Mesodermal cell (in vitro differentiated cells): ENCODE measurements around the gene CIPC.

ENCODE experiments used
- H3K27ac ChIP-seq: 2 replicates; pipeline ENCODE4 v1.7.0; 2013; ENCODE audit warnings: mild to moderate bottlenecking, low read depth, low read length, moderate library complexity; ENCODE audit not compliant: severe bottlenecking
- H3K36me3 ChIP-seq: 2 replicates; pipeline ENCODE4 v1.7.1; 2013; ENCODE audit warnings: mild to moderate bottlenecking, low read length, moderate library complexity; ENCODE audit not compliant: control insufficient read depth, insufficient read depth
- H3K4me1 ChIP-seq: one replicate; pipeline ENCODE4 v1.7.1; 2013; ENCODE audit warnings: mild to moderate bottlenecking, low read length; ENCODE audit not compliant: insufficient read depth, control insufficient read depth, poor library complexity, severe bottlenecking
- H3K4me3 ChIP-seq: 2 replicates; pipeline ENCODE4 v1.7.0; 2013; ENCODE audit warnings: low read length, control low read depth, mild to moderate bottlenecking; ENCODE audit not compliant: insufficient read depth, poor library complexity, severe bottlenecking; ENCODE audit errors: extremely low read depth
- H3K9me3 ChIP-seq: 2 replicates; pipeline ENCODE4 v1.7.1; 2013; ENCODE audit warnings: mild to moderate bottlenecking, low read length, moderate library complexity; ENCODE audit not compliant: control insufficient read depth
- WGBS, 2 experiments: methylation state at CpG; one replicate each; pipeline ENCODE4 v1.1.5; 2013; ENCODE audit warnings: missing lambda C conversion rate in 2 of 2; ENCODE audit not compliant: insufficient coverage in 2 of 2; 5-methylcytosine and 5-hydroxymethylcytosine counted together

Gene CIPC

DNA sequence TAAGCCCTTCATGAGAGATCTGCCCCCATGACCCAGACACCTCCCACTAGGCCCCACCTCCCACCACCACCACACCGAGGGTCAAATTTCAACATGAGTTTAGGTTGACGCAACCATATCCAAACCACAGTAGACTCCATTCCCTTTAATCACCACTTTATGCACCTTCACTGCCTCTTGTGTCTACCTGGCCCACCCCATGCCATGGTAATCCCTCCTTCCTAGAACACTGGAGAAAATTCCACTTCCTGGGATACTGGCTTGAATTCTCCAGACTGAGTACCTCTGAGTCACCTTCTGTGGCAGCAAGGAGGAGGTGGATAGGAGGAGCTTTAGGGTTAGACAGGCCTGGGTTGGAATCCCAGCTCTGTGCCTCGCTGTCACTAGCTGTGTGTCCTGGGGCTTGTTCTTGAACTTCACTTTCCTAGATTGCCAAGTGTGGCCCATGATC, 26.1 kb upstream of the CIPC start:
- Histone ChIP-seq H3K4me3 (no peak overlapping the region), H3K4me1 (peaks cover 15% of the 10 kb centered on the region), H3K27ac (no peak overlapping the region), H3K9me3 (no peaks in the 10 kb centered on the region), H3K36me3 (no peaks in the 10 kb centered on the region)
- 73 to 89% methylated on average over 3 of the region's 3 CpGs for WGBS, 2 experiments

DNA sequence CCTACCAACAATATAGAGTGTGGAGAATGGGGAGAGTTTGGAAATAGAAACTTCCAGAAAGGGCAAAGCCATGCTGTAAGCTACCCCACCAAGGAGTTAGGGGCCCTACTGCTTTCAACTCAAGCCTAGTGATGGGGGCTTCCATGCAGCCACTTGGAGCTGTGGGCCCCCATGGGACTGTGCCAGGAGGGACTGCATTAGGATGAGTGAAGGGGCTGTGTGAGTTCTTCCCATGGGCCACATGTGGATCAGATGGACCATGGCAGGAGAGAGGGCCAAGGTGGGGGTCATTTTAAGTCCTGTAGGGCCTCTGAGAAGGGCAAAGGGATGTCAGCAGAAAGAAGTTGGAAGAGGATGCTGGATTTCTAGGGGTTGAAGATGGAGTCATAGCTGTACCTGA, 23.1 kb upstream of the CIPC start:
- H3K4me3 ChIP-seq, result no peak overlapping the region
- H3K9me3 ChIP-seq, result peaks cover 1% of the 10 kb centered on the region
- no peak overlapping the region for H3K27ac ChIP-seq
- H3K36me3 ChIP-seq, result no peaks in the 10 kb centered on the region
- peaks cover 18% of the 10 kb centered on the region for H3K4me1 ChIP-seq

DNA sequence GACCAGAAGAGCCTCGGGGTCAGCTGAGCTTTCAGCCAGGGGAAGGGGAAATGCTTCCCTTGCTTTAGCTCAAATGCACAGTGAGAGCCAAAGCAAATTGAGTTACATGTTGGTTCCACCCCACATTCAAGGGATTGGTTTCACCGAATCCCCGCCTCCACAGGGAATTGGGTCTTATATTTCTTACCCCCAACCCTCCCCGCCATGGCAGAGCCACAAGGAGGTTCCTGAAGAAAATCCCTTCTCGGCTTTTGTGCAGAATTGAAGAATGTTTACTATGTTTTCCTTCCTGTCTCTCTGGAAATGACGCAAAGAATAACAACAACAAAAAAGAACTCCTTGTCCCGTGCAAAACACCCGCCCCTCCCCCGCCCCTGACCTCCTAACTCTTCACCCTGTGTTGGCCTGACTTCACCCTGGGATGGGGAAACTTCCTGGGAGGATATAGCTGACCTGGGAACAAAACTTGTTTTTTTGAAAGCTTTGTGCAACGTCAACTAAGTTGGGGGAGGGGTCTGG, 21.9 kb upstream of the CIPC start:
- Histone ChIP-seq H3K4me3 (peak overlapping the region; percentile 19), H3K9me3 (peaks cover 6% of the 10 kb centered on the region), H3K4me1 (peaks cover 12% of the 10 kb centered on the region), H3K27ac (peak overlapping the region; percentile 66), H3K36me3 (no peaks in the 10 kb centered on the region)
- WGBS, 2 experiments, result 40 to 54% methylated on average over 2 to 5 of the region's 10 CpGs

DNA sequence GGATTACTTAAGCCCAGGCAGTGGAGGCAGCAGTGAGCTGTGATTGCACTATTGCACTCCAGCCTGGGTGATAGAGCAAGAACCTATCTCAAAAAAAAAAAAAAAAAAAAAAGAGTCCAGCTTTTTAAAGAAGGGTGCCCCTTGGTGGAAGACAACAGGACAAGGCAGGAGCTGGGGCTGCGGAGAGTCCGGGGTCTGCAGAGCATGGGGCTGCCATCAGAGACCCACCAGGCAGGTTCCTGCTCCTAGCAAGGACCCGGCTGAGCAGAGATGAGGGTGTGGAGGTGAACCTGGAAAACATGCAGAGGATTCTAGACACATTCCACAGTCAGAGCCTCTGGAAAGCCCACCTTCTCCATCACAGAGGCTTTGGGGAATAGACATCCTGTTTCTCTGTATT, 21.0 kb upstream of the CIPC start:
- Histone ChIP-seq H3K9me3 (peaks cover 6% of the 10 kb centered on the region), H3K27ac (peak overlapping the region; percentile 66)
- WGBS, 2 experiments, result 86% methylated on average over 2 of the region's 3 CpGs; no CpG with 5 or more reads in 1 of the 2 experiments

DNA sequence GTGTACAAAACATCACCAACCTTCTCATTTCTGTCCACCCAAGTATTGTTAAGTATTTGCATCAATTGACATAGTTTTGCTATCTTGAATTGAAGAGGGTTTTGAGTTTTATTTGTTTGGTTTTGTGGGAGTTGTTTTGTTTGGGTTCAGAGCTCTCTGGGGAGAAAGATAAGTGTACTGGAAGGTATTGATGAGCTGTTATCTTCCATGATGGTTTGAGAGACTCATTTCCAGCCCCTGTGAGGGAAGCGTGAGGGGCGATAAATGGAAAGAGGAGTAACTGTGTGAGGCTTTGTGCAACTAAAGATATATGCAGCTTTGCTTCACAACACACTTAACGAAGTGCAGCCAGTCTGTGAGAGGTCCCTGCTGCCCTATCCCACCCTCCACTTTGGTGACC, 15.7 kb upstream of the CIPC start:
- no CpG with 5 or more reads among the region's 3 CpGs for WGBS, 2 experiments

More for the DNA sequence above, 21.0 kb upstream of the CIPC start:
- no peak overlapping the region for H3K4me3 ChIP-seq
- H3K36me3 ChIP-seq, result no peaks in the 10 kb centered on the region
- peaks cover 12% of the 10 kb centered on the region for H3K4me1 ChIP-seq

DNA sequence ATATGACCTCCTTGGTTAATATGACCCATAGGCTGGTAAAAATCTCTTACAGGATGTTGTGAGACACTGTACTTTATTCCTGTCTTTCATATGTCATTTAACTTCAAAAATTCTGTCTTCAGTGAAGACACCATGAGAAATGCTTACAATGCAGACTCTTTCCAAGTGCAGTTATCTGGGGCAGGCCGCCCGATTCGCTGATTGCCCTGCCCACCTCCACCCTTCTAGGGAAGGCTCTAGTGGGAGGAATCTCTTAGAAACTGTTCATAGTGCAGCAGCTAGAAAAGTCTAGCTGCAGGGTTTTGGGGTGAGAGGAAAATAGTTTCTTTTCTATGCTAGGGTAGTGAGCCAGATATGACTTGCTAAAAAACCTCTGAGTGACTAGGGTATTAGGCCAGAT, 15.0 kb upstream of the CIPC start:
- Histone ChIP-seq H3K36me3 (no peaks in the 10 kb centered on the region), H3K27ac (no peak overlapping the region), H3K4me1 (peaks cover 17% of the 10 kb centered on the region), H3K9me3 (peaks cover 6% of the 10 kb centered on the region), H3K4me3 (no peak overlapping the region)
- WGBS, 2 experiments, result no CpG with 5 or more reads among the region's 3 CpGs

More for the DNA sequence above, 15.7 kb upstream of the CIPC start:
- no peaks in the 10 kb centered on the region for H3K36me3 ChIP-seq
- no peak overlapping the region for H3K27ac ChIP-seq
- H3K9me3 ChIP-seq, result peaks cover 6% of the 10 kb centered on the region
- no peak overlapping the region for H3K4me3 ChIP-seq
- H3K4me1 ChIP-seq, result peaks cover 18% of the 10 kb centered on the region

DNA sequence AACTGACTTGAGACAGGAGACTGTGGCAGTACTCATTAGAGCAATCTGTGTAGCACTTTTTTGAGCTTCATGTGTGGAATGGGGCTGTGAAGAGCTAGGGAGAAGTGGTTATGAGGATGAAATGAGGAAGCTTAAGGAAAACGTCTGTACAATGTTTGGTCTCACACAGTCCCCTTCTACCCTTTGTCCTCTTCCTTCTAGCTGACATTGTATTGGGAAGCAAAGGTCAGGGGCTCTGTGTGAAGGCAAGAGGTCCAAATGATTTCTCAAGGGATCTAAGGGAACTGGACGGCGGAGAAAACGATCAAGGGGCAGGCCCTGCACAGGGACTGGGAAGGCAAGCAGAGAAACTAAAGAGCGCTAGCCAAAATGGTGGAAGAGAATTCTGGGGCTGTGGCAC, 13.1 kb upstream of the CIPC start:
- Histone ChIP-seq H3K4me1 (peaks cover 17% of the 10 kb centered on the region), H3K4me3 (no peak overlapping the region), H3K36me3 (no peaks in the 10 kb centered on the region), H3K9me3 (peaks cover 5% of the 10 kb centered on the region), H3K27ac (peak overlapping the region; percentile 94)
- 78 to 79% methylated on average over 3 to 5 of the region's 5 CpGs for WGBS, 2 experiments

DNA sequence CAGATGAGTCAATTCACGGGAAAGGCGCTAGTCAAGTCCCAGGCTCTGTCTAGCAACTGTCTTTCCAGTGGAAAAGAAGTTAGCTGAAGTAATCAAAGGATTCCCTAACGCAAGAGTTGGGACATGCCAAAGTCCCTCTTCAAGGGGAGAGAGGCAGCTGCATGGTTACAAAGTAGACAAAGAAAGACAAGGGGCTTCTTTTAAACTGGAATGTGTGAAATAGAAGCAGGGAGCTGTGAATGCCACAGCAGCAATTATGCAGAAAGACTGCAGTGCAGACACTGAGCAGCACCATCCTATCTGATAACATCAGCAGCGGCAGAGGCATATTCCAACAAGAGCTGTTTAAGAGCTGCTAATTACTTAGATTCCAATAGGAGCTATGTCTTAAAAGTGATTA, 12.5 kb upstream of the CIPC start:
- Histone ChIP-seq H3K9me3 (no peaks in the 10 kb centered on the region), H3K4me3 (no peak overlapping the region), H3K4me1 (peaks cover 17% of the 10 kb centered on the region), H3K36me3 (no peaks in the 10 kb centered on the region), H3K27ac (peak overlapping the region; percentile 94)
- WGBS, 2 experiments, result 19 to 38% methylated on average over 3 to 4 of the region's 4 CpGs

DNA sequence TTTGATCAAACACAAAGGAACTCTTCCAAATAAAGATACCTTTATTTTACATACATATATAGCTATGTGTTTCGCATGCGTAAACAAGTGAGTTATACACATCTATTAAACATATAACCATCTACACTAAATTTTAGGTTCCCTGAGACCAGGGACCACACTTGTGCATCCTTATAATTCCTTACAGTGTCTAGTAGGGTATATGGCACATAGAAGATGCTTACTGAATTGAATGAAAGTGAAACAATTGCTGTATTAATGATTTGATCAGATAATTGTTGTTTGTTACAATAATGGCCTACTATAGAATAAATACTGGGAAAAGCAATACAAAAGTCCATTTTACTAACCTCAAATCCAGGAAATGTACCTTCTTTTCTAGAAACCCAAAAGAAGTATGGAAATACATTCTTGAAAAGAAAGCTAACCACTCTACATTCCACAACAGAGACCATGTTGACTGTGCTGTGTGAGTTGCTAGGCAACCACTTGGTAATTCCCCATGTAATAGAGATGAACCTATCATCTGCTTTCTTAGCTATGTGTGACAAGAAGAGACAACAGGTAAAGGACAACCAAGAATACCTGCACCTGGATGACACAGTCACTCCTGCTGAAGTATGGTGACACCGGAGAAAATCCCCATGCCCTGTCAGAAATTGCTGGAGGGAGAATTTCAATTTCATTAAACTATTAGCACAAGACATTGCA, 11.9 kb upstream of the CIPC start:
- WGBS, 2 experiments, result no CpG with 5 or more reads among the region's 3 CpGs
- Histone ChIP-seq H3K4me1 (peaks cover 17% of the 10 kb centered on the region), H3K4me3 (no peak overlapping the region)

DNA sequence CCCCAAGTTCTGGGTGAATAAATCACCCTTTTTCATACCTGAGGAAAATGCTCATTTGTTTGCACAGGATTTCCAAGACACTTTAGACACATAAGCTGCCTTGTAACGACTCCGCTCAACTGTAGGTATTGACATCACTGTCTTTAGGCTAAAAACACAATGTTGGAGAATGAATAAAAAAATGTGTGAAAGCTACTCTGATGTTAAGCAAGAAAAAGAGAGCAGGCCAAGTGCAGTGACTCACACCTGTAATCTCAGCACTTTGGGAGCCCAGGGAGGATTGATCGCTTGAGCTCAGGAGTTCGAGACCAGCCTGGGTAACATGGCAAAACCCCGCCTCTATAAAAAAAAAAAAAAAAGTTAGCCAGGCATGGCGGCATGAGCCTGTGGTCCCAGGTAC, 11.1 kb upstream of the CIPC start:
- peaks cover 17% of the 10 kb centered on the region for H3K4me1 ChIP-seq
- no peak overlapping the region for H3K4me3 ChIP-seq
- 80 to 100% methylated on average over 1 to 2 of the region's 6 CpGs for WGBS, 2 experiments
- peak overlapping the region; percentile 62 for H3K27ac ChIP-seq
- H3K36me3 ChIP-seq, result no peaks in the 10 kb centered on the region
- peaks cover 10% of the 10 kb centered on the region for H3K9me3 ChIP-seq

More for the DNA sequence above, 11.9 kb upstream of the CIPC start:
- peak overlapping the region; percentile 94 for H3K27ac ChIP-seq
- H3K36me3 ChIP-seq, result no peaks in the 10 kb centered on the region
- H3K9me3 ChIP-seq, result peaks cover 2% of the 10 kb centered on the region

DNA sequence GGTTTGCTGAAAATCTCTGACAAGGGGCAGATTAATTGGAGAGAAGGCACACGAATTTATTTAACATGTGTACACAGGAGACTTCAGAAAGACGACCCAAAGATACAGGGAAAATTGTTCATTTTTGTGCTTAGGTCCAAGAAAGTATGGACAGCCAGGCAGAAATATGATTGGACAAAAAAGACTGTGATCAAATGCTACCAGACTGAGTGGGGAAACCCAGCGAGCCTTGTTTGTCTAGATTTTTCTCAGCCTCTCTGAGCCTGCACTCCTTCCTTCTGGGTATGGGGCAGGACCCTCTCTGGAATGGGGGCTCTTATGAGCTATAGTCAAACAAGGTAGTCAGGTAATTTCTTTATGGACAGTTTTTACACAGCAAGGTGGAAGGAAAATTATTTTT, 10.4 kb upstream of the CIPC start:
- 75 to 93% methylated on average over 3 of the region's 3 CpGs for WGBS, 2 experiments
- no peaks in the 10 kb centered on the region for H3K36me3 ChIP-seq

More for the DNA sequence above, 10.4 kb upstream of the CIPC start:
- peaks cover 10% of the 10 kb centered on the region for H3K9me3 ChIP-seq
- no peak overlapping the region for H3K4me3 ChIP-seq
- H3K27ac ChIP-seq, result no peak overlapping the region
- peaks cover 17% of the 10 kb centered on the region for H3K4me1 ChIP-seq
